CD4-positive, alpha-beta T cell treated with Interleukin-1 beta for 1 hour (primary cell): ENCODE results near the gene ASL.
"Not testable (repeated sequence)": the region's sequence is repeated elsewhere in the genome, so short reads cannot be mapped to it uniquely, and the experiment has no call there.

ENCODE experiments used
- DNase-seq, 2 donors: peaks; one replicate each; pipeline ENCODE4 v3.0.0-alpha.2; 2020 to 2022

ASL gene

GRCh38 chr7:66076462-66077329, 1.1 kb downstream of the ASL start:
- DNase-seq = no peak

- no peak for DNase-seq
Measured at GRCh38 chr7:66078067-66078466, 2.4 kb downstream of the ASL start.

- DNase-seq = no peak
Measured at GRCh38 chr7:66082083-66082482, 6.5 kb downstream of the ASL start.

- no peak for DNase-seq
Measured at GRCh38 chr7:66082886-66083415, 7.3 kb downstream of the ASL start.

GRCh38 chr7:66083677-66084076, 8.1 kb downstream of the ASL start:
- no peak for DNase-seq

GRCh38 chr7:66088861-66089838, 13.5 kb downstream of the ASL start:
- DNase-seq = no peak

GRCh38 chr7:66092654-66093053, 17.0 kb downstream of the ASL start:
- no peak for DNase-seq

GRCh38 chr7:66095010-66095409, 19.4 kb downstream of the ASL start:
- DNase-seq = no peak

GRCh38 chr7:66099232-66099550, 23.6 kb downstream of the ASL start:
- DNase-seq = no peak

GRCh38 chr7:66099551-66100407, 24.2 kb downstream of the ASL start:
- DNase-seq = peak; percentile 19 to 30

- DNase-seq = no peak
Measured at GRCh38 chr7:66100408-66101050, 24.9 kb downstream of the ASL start.

GRCh38 chr7:66102168-66102567, 26.5 kb downstream of the ASL start:
- not testable (repeated sequence) for DNase-seq

GRCh38 chr7:66103994-66104393, 28.4 kb downstream of the ASL start:
- not testable (repeated sequence) for DNase-seq

GRCh38 chr7:66105263-66105748, 29.7 kb downstream of the ASL start:
- no peak for DNase-seq

GRCh38 chr7:66108410-66108809, 32.8 kb downstream of the ASL start:
- DNase-seq = not testable (repeated sequence)

- DNase-seq = no peak
Measured at GRCh38 chr7:66110856-66111255, 35.2 kb downstream of the ASL start.

- peak; percentile 84 to 85 for DNase-seq
Measured at GRCh38 chr7:66114743-66115649, 39.4 kb downstream of the ASL start, which contains the start of gene CRCP. CRCP (plus strand) TSS chr7:66114847; CDS start chr7:66114963, 116 bp downstream.

GRCh38 chr7:66116680-66117420, 41.2 kb downstream of the ASL start:
- DNase-seq = not testable (repeated sequence)

GRCh38 chr7:66118603-66119002, 43.0 kb downstream of the ASL start:
- no peak for DNase-seq
